Heart left ventricle (tissue), 13 donors: ENCODE measurements around the gene SLC24A4.

Experiments
- CTCF ChIP-seq, 12 donors: fragments of 200-600 bp; sonication (generic) in 4 of 12; IDR thresholded peaks; one replicate each; pipeline versions ENCODE4 v1.5.0 to v1.8.0; 2018 to 2022; ENCODE audit warnings: antibody characterized with exemption in 12 of 12, mild to moderate bottlenecking in 5 of 12
- POLR2A ChIP-seq, 2 donors: fragments of 450-650 bp; IDR thresholded peaks; one replicate each; pipeline ENCODE4 v1.6.1; 2017; ENCODE audit warnings: antibody characterized with exemption in 2 of 2, mild to moderate bottlenecking in 2 of 2, moderate library complexity in 2 of 2
- donor health status: ischemic (EF 13 %, LVEDD 7.1; RV severe dilation, severe dysfunction).
- donor health status: DM: no; HTN: yes; CAD: no.
- donor health status: DM: no; HTN: no; CAD: no.
- donor health status: ischemic (EF 25% LVEDD 6.9; RV normal size, moderate dysfunction).
- donor health status: ischemic (EF 25% LVEDD 5.7; RV mildly dilated, moderate dysfunction).
- donor health status: ischemic (EF 35%, LVEDD 5.7; RV mildly dilated, moderate dysfunction).
- donor health status: nonischemic (EF 11% LVEDD 7.7; RV severe dilation, severe dysfunction).
- donor health status: DM: yes; HTN: yes; CAD: no.
- donor health status: PGD.
- donor health status: ischemic (EF 29% LVEDD 5.4; RV normal size, mild dysfunction).
- donor health status: nonischemic (EF 23%, LVEDD 6.1; RV moderate dilation, normal function).

GRCh38 chr14:92310776-92311375 lies 12.1 kb upstream of the SLC24A4 start:
- TF ChIP-seq CTCF (IDR thresholded peaks at IDR 0.05) (no peak), POLR2A (IDR thresholded peaks at IDR 0.05) (no peak)
